DOHH2 (cell line): Measurements from ENCODE around the gene RPL28.

Experiments
- H3F3A ChIP-seq: fragments of 200-600 bp; sonication (generic), shearing (Covaris generic); 2 replicates; pipeline ENCODE4 v1.6.0; 2016; ENCODE audit warnings: antibody characterized with exemption, mild to moderate bottlenecking; ENCODE audit not compliant: control insufficient read depth, insufficient read depth
- H3K27ac ChIP-seq: fragments of 200-600 bp; sonication (generic); 2 replicates; pipeline ENCODE4 v1.5.1; 2014; ENCODE audit warnings: low read depth, mild to moderate bottlenecking, low read length, moderate library complexity
- H3K27me3 ChIP-seq: fragments of 200-600 bp; sonication (generic); 2 replicates; pipeline ENCODE4 v1.6.1; 2014; ENCODE audit warnings: mild to moderate bottlenecking, low read length, mixed read lengths; ENCODE audit not compliant: control insufficient read depth
- H3K36me3 ChIP-seq: fragments of 200-600 bp; sonication (generic); 2 replicates; pipeline ENCODE4 v1.6.1; 2014; ENCODE audit warnings: mild to moderate bottlenecking, low read length, moderate library complexity, mixed read lengths; ENCODE audit not compliant: control insufficient read depth
- H3K4me1 ChIP-seq: fragments of 200-600 bp; sonication (generic); 2 replicates; pipeline ENCODE4 v1.6.1; 2014; ENCODE audit warnings: mild to moderate bottlenecking, low read length, mixed read lengths; ENCODE audit not compliant: control insufficient read depth
- H3K4me2 ChIP-seq: fragments of 200-600 bp; sonication (generic); 2 replicates; pipeline ENCODE4 v1.6.0; 2014; ENCODE audit warnings: mild to moderate bottlenecking, low read length, moderate library complexity
- H3K4me3 ChIP-seq: fragments of 200-600 bp; sonication (generic); 2 replicates; pipeline ENCODE4 v1.5.1; 2014; ENCODE audit warnings: mild to moderate bottlenecking, low read length, mixed read lengths
- H3K79me2 ChIP-seq: fragments of 200-600 bp; sonication (generic); 2 replicates; pipeline ENCODE4 v1.6.1; 2014; ENCODE audit warnings: mild to moderate bottlenecking, low read length, mixed read lengths; ENCODE audit not compliant: control insufficient read depth
- H3K9me2 ChIP-seq: fragments of 200-600 bp; sonication (generic); replicated peaks from 2 replicates; pipeline ENCODE4 v1.6.1; 2014; ENCODE audit warnings: mild to moderate bottlenecking, low read length, mixed read lengths; ENCODE audit not compliant: control insufficient read depth
- H3K9me3 ChIP-seq: fragments of 200-600 bp; sonication (generic); 2 replicates; pipeline ENCODE4 v1.6.1; 2014; ENCODE audit warnings: antibody characterized with exemption, low read length, mixed read lengths; ENCODE audit not compliant: control insufficient read depth, insufficient read depth
- H4K20me1 ChIP-seq: fragments of 200-600 bp; sonication (generic); 2 replicates; pipeline ENCODE4 v1.6.0; 2014; ENCODE audit warnings: low read depth, mild to moderate bottlenecking, antibody characterized with exemption, low read length, moderate library complexity; ENCODE audit not compliant: control insufficient read depth, insufficient read depth
- CTCF ChIP-seq: fragments of 200-600 bp; sonication (generic); IDR thresholded peaks from one replicate; pipeline ENCODE4 v1.5.1; 2014; ENCODE audit warnings: antibody characterized with exemption, mild to moderate bottlenecking, low read depth, low read length; ENCODE audit not compliant: poor library complexity, severe bottlenecking
- EZH2phosphoT487 ChIP-seq: fragments of 200-600 bp; sonication (generic); IDR thresholded peaks from 2 replicates; pipeline ENCODE4 v1.6.1; 2017; ENCODE audit warnings: borderline replicate concordance, mild to moderate bottlenecking, antibody characterized with exemption, low read length, moderate library complexity, mixed read lengths

Gene RPL28

DNA sequence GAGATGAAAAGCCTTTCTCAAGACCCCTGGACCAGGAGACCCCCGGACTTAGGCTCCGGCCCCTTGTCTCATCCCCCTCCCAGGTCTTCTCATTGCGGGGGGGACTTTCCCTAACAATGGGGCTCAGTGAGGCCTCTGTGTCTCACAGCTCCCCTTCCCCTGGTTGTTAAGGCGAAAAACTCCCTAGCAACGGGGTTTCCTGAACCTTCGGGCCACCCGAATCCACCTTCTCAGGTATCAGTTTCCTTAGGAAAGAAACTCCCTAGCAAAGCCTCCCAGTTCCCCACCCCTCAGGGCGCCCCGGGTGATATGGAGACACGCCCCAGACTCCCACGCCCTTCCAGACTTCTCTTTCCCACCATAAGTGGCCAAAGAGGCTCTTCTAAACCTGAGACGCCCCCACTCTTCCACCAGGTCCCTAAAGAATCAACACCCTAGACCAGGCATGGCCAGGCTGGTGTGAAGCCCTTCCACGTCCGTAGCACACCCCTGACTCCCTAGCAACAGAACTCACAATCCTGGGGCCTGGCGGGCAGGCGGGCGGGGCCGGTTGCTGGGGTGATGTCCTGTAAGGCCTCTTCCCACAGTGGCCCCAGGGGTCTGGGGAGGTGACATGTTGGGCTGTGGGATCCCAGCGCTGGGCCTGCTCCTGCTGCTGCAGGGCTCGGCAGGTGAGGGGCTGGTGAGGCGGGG, 9.3 kb upstream of the RPL28 start, which contains the start of gene TMEM190:
TSS of gene TMEM190 (plus strand) at position 586 of the 693 bp plus-strand sequence. CDS start at position 614, 28 bp downstream.
- Histone ChIP-seq H3K27me3 (peaks cover 32% of the 10 kb centered on the region), H3K4me3 (no peak within 1 kb of the TSS), H3K36me3 (no peaks in the 10 kb centered on the region; the same call in 1 of the 2 replicates), H3K27ac (no peak within 1 kb of the TSS), H4K20me1 (no peaks in the 10 kb centered on the region), H3K9me2 (no peaks in the 10 kb centered on the region), H3K4me2 (no peak within 1 kb of the TSS), H3K79me2 (peaks cover under 1% of the 10 kb centered on the region; the same call in 1 of the 2 replicates), H3K9me3 (no peaks in the 10 kb centered on the region), H3K4me1 (no peaks in the 10 kb centered on the region), H3F3A (peaks cover 3% of the 10 kb centered on the region; the same call in 1 of the 2 replicates)
- no peak for TF ChIP-seq EZH2phosphoT487
- no peak for TF ChIP-seq CTCF

- peaks cover 12% of the 10 kb centered on the region for H3K79me2 ChIP-seq
- H3K9me3 ChIP-seq, result no peaks in the 10 kb centered on the region
- H3K27ac ChIP-seq, result no peak overlapping the region
- no peaks in the 10 kb centered on the region for H4K20me1 ChIP-seq
- H3K4me2 ChIP-seq, result no peak overlapping the region
- no peak for TF ChIP-seq CTCF
- TF ChIP-seq EZH2phosphoT487, result no peak
- H3K9me2 ChIP-seq, result no peaks in the 10 kb centered on the region
- H3K4me3 ChIP-seq, result no peak overlapping the region
- H3K4me1 ChIP-seq, result peaks cover 9% of the 10 kb centered on the region
- H3F3A ChIP-seq, result peaks cover 3% of the 10 kb centered on the region; the same call in 1 of the 2 replicates
- peaks cover 22% of the 10 kb centered on the region for H3K27me3 ChIP-seq
- H3K36me3 ChIP-seq, result no peaks in the 10 kb centered on the region; the same call in 1 of the 2 replicates
Measured at GRCh38 chr19:55377356-55378131, 8.2 kb upstream of the RPL28 start.

DNA sequence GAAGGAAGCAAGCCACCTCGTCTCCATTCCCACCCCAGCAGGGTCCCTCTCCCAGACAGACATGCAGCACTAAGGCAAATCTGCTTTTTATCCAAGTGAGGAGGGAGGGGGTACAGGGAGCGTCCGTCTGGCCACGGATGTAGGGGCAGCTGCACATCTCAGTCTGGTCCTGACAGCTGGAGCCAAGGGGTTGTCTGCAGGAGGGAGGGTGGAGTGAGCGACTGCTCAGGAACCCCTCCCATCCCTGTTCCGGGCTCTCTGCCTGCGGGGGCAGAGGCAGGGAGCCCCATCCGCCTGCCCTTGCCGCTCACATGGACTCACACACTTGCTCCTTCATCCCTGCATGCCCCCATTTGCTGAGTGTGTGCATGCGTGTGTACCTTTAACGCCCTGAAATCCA, 6.6 kb upstream of the RPL28 start:
- Histone ChIP-seq H3K36me3 (no peaks in the 10 kb centered on the region; the same call in none of the 2 replicates), H3K4me3 (no peak overlapping the region), H3F3A (peaks cover 3% of the 10 kb centered on the region; the same call in 1 of the 2 replicates), H3K4me1 (peaks cover 19% of the 10 kb centered on the region), H3K9me3 (no peaks in the 10 kb centered on the region), H3K9me2 (no peaks in the 10 kb centered on the region), H3K4me2 (no peak overlapping the region), H4K20me1 (no peaks in the 10 kb centered on the region), H3K79me2 (peaks cover 22% of the 10 kb centered on the region), H3K27ac (no peak overlapping the region), H3K27me3 (peaks cover 6% of the 10 kb centered on the region)
- TF ChIP-seq EZH2phosphoT487 (no peak), CTCF (no peak)
